Measurements from ENCODE around the gene GBF1. TPM values are rescaled to one million over a fixed set of nuclear protein-coding genes. Genes with fewer than 3 reads are reported as not detected.

GBF1 gene
- total RNA-seq, 2 donors from 2014 or later: 63.2 to 65.3 TPM

DNA sequence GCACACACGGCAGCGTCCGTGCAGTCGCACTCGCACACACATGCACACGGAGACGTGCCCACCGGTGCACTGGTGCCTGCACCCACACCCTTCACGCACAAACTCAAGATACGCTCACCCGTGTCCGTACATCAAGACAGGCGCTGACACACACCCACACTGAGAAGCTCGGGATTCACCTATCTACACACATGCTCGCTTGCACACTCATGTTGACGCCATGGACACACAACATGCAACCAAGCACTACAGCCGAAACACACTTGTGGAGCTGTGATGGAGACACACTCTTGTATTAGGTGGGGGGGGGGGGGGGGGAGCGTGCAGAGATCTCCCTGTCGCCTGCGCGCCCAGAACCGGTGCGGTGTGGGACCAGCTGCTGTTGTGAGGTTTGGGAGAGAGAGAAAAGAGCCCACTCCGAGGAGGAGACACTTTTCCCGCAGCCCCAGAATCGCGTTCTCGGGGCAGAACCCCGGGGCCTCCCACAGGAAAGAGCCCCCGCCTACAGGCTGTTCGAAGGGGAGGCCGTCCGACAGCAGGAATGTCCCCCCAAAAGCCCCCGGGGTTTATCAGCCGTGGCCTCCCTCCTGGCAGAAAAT lies 149.6 kb downstream of the GBF1 start:
- DNase-seq (ENCODE audit: low spot score): peak; percentile 95
- H3K27ac Mint-ChIP-seq: peak overlapping the region; percentile 95 to 99

DNA sequence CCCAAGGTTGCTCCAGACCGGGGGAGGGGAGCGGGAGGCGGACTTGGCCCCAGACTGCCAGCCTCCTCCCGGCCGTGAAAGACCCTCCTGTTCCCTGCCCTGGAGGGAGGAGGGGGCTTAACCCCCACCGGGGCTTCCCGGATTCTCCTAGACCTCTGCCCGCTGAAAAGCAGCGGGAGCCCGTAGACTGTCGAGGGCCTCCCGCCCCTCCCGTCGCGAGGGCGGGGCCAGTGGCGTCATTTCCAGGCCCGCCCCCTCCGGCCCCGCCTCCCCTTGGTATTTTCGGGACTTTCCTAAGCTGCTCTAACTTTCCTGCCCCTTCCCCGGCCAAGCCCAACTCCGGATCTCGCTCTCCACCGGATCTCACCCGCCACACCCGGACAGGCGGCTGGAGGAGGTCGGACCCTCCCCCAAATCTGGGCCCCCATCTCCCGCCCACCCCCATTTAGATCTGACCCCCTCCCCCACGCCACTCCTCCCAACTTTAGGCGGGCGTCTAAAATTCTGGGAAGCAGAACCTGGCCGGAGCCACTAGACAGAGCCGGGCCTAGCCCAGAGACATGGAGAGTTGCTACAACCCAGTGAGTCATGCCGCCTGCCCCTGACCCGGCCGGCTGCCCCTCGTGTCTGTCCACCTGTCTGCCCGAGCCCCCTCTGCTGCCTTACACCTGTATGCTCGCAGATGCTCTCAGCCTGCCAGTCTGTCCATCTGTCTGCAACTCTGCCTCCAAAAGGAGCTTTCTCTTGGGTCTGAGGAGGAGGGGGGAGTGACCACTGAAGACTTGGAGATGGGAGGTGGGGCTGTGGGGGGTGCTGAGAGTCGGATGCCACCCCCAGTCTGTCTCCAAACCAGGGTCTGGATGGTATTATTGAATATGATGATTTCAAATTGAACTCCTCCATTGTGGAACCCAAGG lies 150.3 kb downstream of the GBF1 start, which contains the start of gene NFKB2:
NFKB2 (plus strand) TSS at position 306 of the 917 bp plus-strand sequence; CDS start at position 561, 255 bp downstream.
- Mint-ChIP-seq H3K27me3 (no peaks in the 10 kb centered on the region), H3K9me3 (no peaks in the 10 kb centered on the region), H3K4me1 (ENCODE audit: low read depth in 2 of 2) (peaks cover 45 to 56% of the 10 kb centered on the region in 2 donors), H3K36me3 (peaks cover 7% of the 10 kb centered on the region), H3K27ac (peak within 1 kb of the TSS; percentile 95 to 99), H3K4me3 (peak within 1 kb of the TSS; percentile 95)
- ATAC-seq (peak; percentile 49 to 70), DNase-seq (ENCODE audit: low spot score) (peak; percentile 94)

More for the DNA sequence above, 149.6 kb downstream of the GBF1 start:
- peak; percentile 21 to 48 for ATAC-seq
- Mint-ChIP-seq H3K27me3 (no peaks in the 10 kb centered on the region), H3K4me3 (peak overlapping the region; percentile 95), H3K4me1 (ENCODE audit: low read depth in 2 of 2) (peaks cover 46 to 52% of the 10 kb centered on the region in 2 donors), H3K9me3 (no peaks in the 10 kb centered on the region), H3K36me3 (peaks cover 7% of the 10 kb centered on the region)

DNA sequence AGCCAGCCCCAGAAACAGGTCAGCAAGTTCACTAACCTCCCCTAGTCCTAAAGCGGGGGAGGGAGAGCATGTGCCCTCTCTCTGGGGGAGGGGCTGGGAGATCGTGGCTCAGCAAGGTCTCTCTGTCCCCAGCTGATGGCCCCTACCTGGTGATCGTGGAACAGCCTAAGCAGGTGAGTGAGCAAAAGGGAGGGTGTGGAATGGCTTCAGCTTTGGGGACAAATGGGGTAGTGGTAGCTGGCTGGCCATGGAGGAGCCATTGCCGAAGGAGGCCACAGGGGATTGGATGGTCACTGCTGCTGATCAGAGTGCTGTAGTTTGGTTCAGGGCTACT lies 151.0 kb downstream of the GBF1 start:
- H3K9me3 Mint-ChIP-seq: no peaks in the 10 kb centered on the region
- H3K27me3 Mint-ChIP-seq: no peaks in the 10 kb centered on the region
- no peak for ATAC-seq
- H3K36me3 Mint-ChIP-seq: peaks cover 7% of the 10 kb centered on the region
- H3K4me3 Mint-ChIP-seq: peak overlapping the region; percentile 95
- peak overlapping the region; percentile 95 to 99 for H3K27ac Mint-ChIP-seq
- H3K4me1 Mint-ChIP-seq (ENCODE audit: low read depth in 2 of 2): peaks cover 42 to 51% of the 10 kb centered on the region in 2 donors
- peak; percentile 59 for DNase-seq (ENCODE audit: low spot score)

DNA sequence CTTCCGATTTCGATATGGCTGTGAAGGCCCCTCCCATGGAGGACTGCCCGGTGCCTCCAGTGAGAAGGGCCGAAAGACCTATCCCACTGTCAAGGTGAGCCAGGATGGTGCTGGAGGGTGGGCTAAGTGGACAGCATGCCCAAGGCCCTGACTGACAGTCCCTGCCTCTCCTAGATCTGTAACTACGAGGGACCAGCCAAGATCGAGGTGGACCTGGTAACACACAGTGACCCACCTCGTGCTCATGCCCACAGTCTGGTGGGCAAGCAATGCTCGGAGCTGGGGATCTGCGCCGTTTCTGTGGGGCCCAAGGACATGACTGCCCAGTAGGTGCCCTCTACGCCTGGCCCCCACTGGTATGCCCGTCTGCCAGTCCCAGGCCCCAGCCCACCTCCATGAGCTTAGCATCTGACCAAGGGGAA lies 151.4 kb downstream of the GBF1 start:
- DNase-seq (ENCODE audit: low spot score) (peak; percentile 56), ATAC-seq (no peak)
- Mint-ChIP-seq H3K9me3 (no peaks in the 10 kb centered on the region), H3K4me1 (ENCODE audit: low read depth in 2 of 2) (peaks cover 42 to 51% of the 10 kb centered on the region in 2 donors), H3K36me3 (peaks cover 7% of the 10 kb centered on the region), H3K27ac (peak overlapping the region; percentile 95 to 99), H3K27me3 (no peaks in the 10 kb centered on the region), H3K4me3 (peak overlapping the region; percentile 95)

DNA sequence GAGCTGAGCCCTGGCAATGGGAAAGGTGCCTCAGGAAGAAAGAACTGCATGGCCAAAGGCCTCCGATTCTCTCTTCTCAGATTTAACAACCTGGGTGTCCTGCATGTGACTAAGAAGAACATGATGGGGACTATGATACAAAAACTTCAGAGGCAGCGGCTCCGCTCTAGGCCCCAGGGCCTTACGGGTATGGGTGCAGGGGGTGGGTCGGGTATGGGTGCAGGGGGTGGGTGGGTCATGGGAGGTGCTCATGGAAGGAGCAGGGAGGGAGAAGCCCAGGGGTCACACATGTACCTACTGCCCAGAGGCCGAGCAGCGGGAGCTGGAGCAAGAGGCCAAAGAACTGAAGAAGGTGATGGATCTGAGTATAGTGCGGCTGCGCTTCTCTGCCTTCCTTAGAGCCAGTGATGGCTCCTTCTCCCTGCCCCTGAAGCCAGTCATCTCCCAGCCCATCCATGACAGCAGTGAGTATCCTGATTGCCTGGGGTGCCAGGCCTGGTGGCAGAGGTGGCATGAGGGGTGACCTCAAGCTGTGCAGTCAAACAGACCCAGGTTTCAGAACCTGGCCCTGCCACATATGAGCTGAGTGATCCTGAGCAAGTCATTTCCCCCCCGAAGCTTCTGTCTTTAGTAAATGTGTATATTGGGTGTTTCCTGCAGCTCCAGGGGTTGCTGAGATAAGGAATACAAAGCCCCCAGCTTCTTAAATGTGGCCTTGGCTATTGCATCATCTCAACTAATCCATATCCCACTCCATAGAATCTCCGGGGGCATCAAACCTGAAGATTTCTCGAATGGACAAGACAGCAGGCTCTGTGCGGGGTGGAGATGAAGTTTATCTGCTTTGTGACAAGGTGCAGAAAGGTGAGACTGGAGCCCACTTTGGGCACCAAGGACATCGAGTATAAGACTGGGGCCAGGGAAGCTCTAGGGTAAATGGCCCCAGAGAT lies 152.2 kb downstream of the GBF1 start:
- H3K27ac Mint-ChIP-seq: peak overlapping the region; percentile 95 to 99
- no peak for ATAC-seq
- H3K27me3 Mint-ChIP-seq: no peaks in the 10 kb centered on the region
- DNase-seq (ENCODE audit: low spot score): peak; percentile 54
- peaks cover 7% of the 10 kb centered on the region for H3K36me3 Mint-ChIP-seq
- no peaks in the 10 kb centered on the region for H3K9me3 Mint-ChIP-seq
- H3K4me3 Mint-ChIP-seq: peak overlapping the region; percentile 95
- H3K4me1 Mint-ChIP-seq (ENCODE audit: low read depth in 2 of 2): peaks cover 36 to 50% of the 10 kb centered on the region in 2 donors

DNA sequence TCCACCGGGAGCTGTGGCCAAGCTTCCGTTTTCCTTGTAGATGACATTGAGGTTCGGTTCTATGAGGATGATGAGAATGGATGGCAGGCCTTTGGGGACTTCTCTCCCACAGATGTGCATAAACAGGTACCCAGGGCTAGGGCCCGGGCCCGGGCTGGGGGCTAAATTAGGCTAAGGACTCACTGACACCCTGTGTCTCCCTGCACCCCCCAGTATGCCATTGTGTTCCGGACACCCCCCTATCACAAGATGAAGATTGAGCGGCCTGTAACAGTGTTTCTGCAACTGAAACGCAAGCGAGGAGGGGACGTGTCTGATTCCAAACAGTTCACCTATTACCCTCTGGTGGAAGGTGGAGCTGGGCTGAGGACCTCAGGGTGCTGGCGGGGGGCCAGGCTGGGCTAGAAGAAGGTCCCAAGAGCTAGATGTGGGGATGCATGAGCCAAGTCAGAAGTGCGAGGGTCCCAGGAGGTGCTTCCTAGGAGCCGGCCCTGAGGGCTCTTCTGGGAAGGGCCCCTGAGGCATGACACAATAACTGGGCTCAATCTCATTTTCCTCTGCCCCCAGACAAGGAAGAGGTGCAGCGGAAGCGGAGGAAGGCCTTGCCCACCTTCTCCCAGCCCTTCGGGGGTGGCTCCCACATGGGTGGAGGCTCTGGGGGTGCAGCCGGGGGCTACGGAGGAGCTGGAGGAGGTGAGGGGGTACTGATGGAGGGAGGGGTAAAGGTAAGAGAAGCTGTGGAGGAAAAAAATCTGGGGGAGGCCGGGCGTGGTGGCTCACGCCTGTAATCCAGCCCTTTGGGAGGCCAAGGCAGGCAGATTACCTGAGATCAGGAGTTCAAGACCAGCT lies 153.1 kb downstream of the GBF1 start:
- H3K36me3 Mint-ChIP-seq: peaks cover 7% of the 10 kb centered on the region
- H3K9me3 Mint-ChIP-seq: no peaks in the 10 kb centered on the region
- H3K4me1 Mint-ChIP-seq (ENCODE audit: low read depth in 2 of 2): peaks cover 29 to 43% of the 10 kb centered on the region in 2 donors
- no peak for ATAC-seq
- peak; percentile 59 for DNase-seq (ENCODE audit: low spot score)
- peak overlapping the region; percentile 95 for H3K4me3 Mint-ChIP-seq
- no peaks in the 10 kb centered on the region for H3K27me3 Mint-ChIP-seq
- peak overlapping the region; percentile 95 to 99 for H3K27ac Mint-ChIP-seq

DNA sequence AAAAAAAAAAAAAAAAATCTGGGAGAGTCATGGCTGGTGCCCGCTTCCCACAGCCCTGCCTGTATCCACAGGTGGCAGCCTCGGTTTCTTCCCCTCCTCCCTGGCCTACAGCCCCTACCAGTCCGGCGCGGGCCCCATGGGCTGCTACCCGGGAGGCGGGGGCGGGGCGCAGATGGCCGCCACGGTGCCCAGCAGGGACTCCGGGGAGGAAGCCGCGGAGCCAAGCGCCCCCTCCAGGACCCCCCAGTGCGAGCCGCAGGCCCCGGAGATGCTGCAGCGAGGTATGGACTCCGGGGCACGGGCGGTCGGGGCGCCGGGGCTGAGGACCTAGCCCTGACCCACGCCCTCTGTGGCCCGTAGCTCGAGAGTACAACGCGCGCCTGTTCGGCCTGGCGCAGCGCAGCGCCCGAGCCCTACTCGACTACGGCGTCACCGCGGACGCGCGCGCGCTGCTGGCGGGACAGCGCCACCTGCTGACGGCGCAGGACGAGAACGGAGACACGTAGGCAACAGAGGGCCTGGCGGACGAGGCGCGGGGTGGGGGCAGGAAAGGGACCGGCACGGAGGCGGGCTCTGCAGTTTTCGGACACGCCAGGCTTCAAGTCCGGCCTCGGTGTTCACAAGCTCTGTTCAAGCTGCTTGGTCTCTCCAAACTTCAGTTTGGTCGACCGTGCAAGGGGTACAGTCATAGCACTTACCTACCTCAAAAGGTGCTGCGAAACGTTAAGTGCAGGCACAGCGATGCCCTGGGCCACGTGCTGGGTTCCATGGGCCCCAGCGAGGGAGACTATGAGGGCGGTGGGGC lies 154.1 kb downstream of the GBF1 start:
- H3K4me1 Mint-ChIP-seq (ENCODE audit: low read depth in 2 of 2): peaks cover 24 to 44% of the 10 kb centered on the region in 2 donors
- peak overlapping the region; percentile 95 for H3K4me3 Mint-ChIP-seq
- no peaks in the 10 kb centered on the region for H3K27me3 Mint-ChIP-seq
- peaks cover 7% of the 10 kb centered on the region for H3K36me3 Mint-ChIP-seq
- H3K9me3 Mint-ChIP-seq: no peaks in the 10 kb centered on the region
- peak; percentile 71 to 74 for ATAC-seq
- H3K27ac Mint-ChIP-seq: peak overlapping the region; percentile 16 to 99
- DNase-seq (ENCODE audit: low spot score): peak; percentile 90

DNA sequence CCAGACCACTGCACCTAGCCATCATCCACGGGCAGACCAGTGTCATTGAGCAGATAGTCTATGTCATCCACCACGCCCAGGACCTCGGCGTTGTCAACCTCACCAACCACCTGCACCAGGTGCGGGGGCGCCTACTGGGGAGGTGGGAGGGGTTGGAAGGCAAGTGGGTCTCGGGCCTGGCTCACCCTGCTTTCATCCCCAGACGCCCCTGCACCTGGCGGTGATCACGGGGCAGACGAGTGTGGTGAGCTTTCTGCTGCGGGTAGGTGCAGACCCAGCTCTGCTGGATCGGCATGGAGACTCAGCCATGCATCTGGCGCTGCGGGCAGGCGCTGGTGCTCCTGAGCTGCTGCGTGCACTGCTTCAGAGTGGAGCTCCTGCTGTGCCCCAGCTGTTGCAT lies 154.7 kb downstream of the GBF1 start:
- ATAC-seq: no peak
- peak overlapping the region; percentile 95 for H3K4me3 Mint-ChIP-seq
- no peaks in the 10 kb centered on the region for H3K9me3 Mint-ChIP-seq
- peak overlapping the region in 1 of 2 donors; percentile 61 for H3K27ac Mint-ChIP-seq
- DNase-seq (ENCODE audit: low spot score): no peak
- peaks cover 24 to 44% of the 10 kb centered on the region in 2 donors for H3K4me1 Mint-ChIP-seq (ENCODE audit: low read depth in 2 of 2)
- no peaks in the 10 kb centered on the region for H3K27me3 Mint-ChIP-seq
- peaks cover 7% of the 10 kb centered on the region for H3K36me3 Mint-ChIP-seq

DNA sequence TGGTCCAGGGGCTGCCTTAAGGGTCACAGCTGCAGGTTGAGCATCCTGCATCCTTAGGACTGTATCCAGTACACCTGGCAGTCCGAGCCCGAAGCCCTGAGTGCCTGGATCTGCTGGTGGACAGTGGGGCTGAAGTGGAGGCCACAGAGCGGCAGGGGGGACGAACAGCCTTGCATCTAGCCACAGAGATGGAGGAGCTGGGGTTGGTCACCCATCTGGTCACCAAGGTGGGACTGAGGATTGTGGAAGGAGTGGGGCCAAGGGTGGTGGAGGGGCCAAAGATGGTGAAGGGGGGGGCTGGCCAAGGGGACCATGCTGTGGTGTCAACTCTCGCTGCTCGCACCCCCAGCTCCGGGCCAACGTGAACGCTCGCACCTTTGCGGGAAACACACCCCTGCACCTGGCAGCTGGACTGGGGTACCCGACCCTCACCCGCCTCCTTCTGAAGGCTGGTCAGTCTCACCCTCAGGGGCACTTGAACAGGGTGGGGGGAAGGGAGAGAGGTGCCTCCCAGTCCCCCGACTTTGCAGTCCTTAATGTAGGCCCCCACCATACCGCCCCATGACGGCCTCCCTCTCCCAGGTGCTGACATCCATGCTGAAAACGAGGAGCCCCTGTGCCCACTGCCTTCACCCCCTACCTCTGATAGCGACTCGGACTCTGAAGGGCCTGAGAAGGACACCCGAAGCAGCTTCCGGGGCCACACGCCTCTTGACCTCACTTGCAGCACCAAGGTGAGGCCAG lies 155.4 kb downstream of the GBF1 start:
- peak overlapping the region in 1 of 2 donors; percentile 43 for H3K27ac Mint-ChIP-seq

DNA sequence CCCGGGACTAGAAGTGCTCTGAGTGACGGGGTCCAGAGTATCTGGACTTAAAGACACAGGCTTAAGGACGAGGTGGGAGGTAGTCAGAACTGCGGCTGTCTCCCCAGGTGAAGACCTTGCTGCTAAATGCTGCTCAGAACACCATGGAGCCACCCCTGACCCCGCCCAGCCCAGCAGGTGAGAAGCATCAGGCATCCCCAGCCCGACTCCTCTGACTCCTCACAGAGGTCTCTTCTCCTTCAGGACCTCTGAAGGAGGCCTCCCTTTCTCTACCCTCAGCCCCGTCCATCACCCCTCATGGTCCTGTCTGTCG lies 156.0 kb downstream of the GBF1 start:
- Mint-ChIP-seq H3K9me3 (no peaks in the 10 kb centered on the region), H3K4me1 (ENCODE audit: low read depth in 2 of 2) (peaks cover 30 to 50% of the 10 kb centered on the region in 2 donors), H3K27ac (no peak overlapping the region), H3K36me3 (peaks cover 7% of the 10 kb centered on the region), H3K27me3 (no peaks in the 10 kb centered on the region), H3K4me3 (no peak overlapping the region)
- no peak for DNase-seq (ENCODE audit: low spot score)
- ATAC-seq: no peak

More for the DNA sequence above, 155.4 kb downstream of the GBF1 start:
- no peak overlapping the region for H3K4me3 Mint-ChIP-seq
- H3K36me3 Mint-ChIP-seq: peaks cover 7% of the 10 kb centered on the region
- H3K4me1 Mint-ChIP-seq (ENCODE audit: low read depth in 2 of 2): peaks cover 25 to 49% of the 10 kb centered on the region in 2 donors
- H3K9me3 Mint-ChIP-seq: no peaks in the 10 kb centered on the region
- ATAC-seq (no peak), DNase-seq (ENCODE audit: low spot score) (no peak)
- H3K27me3 Mint-ChIP-seq: no peaks in the 10 kb centered on the region

DNA sequence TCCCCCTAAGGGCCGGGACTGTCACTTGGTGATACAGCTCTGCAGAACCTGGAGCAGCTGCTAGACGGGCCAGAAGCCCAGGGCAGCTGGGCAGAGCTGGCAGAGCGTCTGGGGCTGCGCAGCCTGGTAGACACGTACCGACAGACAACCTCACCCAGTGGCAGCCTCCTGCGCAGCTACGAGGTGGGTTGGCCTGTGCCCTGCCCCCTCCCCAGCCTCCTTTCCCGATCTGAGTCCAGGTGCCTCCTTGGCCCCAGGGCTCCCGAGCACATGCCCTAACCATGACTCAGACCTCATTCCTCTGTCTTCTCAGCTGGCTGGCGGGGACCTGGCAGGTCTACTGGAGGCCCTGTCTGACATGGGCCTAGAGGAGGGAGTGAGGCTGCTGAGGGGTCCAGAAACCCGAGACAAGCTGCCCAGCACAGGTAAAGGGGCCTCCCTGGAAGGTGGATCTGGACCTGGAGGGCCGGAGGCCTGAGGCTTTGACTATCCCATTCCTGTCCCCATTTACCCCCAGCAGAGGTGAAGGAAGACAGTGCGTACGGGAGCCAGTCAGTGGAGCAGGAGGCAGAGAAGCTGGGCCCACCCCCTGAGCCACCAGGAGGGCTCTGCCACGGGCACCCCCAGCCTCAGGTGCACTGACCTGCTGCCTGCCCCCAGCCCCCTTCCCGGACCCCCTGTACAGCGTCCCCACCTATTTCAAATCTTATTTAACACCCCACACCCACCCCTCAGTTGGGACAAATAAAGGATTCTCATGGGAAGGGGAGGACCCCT lies 156.6 kb downstream of the GBF1 start:
- no peak for ATAC-seq
- no peak for DNase-seq (ENCODE audit: low spot score)
- Mint-ChIP-seq H3K36me3 (peaks cover 7% of the 10 kb centered on the region), H3K27me3 (no peaks in the 10 kb centered on the region), H3K4me1 (ENCODE audit: low read depth in 2 of 2) (peaks cover 28 to 49% of the 10 kb centered on the region in 2 donors), H3K4me3 (no peak overlapping the region), H3K27ac (no peak overlapping the region), H3K9me3 (no peaks in the 10 kb centered on the region)
